ENCODE results near the gene TBX10. TPM values are rescaled to one million over a fixed set of nuclear protein-coding genes. Genes with fewer than 3 reads are reported as not detected.

The TBX10 gene
- total RNA-seq (2021; ENCODE audit: unreplicated experiment) (not detected), Bru-seq, nascent RNA (not detected), BruChase-seq, experiment 1, labeled RNA remaining after a 6-hour chase (not detected), BruChase-seq, experiment 2, labeled RNA remaining after a 2-hour chase (not detected)
- not detected in 2 replicates for polyA plus RNA-seq (2012)
- long read RNA-seq: 0 reads

GRCh38 chr11:67639438-67639859 is at the start of gene TBX10:
Gene TBX10, minus strand, starts transcription at chr11:67639763. Its CDS starts 291 bp downstream, at chr11:67639472.
- no peak within 1 kb of the TSS for H3K4me3 ChIP-seq (replicated peaks in 1 of 2; ENCODE audit: low read depth in 1 of 2, low read length in 2 of 2)
- H3K9ac ChIP-seq (ENCODE audit: low read length): no peak within 1 kb of the TSS
- H4K20me1 ChIP-seq (ENCODE audit: insufficient read depth): no peaks in the 10 kb centered on the region
- no peaks in the 10 kb centered on the region for H3K9me2 ChIP-seq (ENCODE audit: insufficient read depth)
- ATAC-seq (no peak), DNase-seq (ENCODE audit: low read depth, low spot score) (no peak)
- ChIA-PET CTCF (interaction anchor here (3.6 kb wide), 1 partner anchor 9 kb away, joined by 10 read pairs; the partner anchor contains the start of gene NUDT8), POLR2A (no interaction called here), RAD21 (ENCODE audit: low non-redundant PET in 1 of 2, low total read pairs in 2 of 2, uncharacterized antibody in 2 of 2, unreplicated experiment in 2 of 2) (no interaction called here)
- no peaks in the 10 kb centered on the region for H3K27me3 ChIP-seq (ENCODE audit: insufficient read depth, low read length)
- H3K79me2 ChIP-seq (ENCODE audit: insufficient read depth, low read length): no peaks in the 10 kb centered on the region
- no peak within 1 kb of the TSS for H2AFZ ChIP-seq (ENCODE audit: low read depth, low read length, poor library complexity, severe bottlenecking)
- no peaks in the 10 kb centered on the region; a peak in 2 of 4 replicates for H3K9me3 ChIP-seq (ENCODE audit: control insufficient read depth in 1 of 2, insufficient read depth in 1 of 2, low read depth in 1 of 2, low read length in 2 of 2)
- no peaks in the 10 kb centered on the region for H3K36me3 ChIP-seq (ENCODE audit: control insufficient read depth in 1 of 2, insufficient read depth in 2 of 2, low read length in 2 of 2)
- no peak for TF ChIP-seq ELF1 (IDR thresholded peaks at IDR 0.05; ENCODE audit: borderline replicate concordance, low read depth)
- TF ChIP-seq, protein P1, sequence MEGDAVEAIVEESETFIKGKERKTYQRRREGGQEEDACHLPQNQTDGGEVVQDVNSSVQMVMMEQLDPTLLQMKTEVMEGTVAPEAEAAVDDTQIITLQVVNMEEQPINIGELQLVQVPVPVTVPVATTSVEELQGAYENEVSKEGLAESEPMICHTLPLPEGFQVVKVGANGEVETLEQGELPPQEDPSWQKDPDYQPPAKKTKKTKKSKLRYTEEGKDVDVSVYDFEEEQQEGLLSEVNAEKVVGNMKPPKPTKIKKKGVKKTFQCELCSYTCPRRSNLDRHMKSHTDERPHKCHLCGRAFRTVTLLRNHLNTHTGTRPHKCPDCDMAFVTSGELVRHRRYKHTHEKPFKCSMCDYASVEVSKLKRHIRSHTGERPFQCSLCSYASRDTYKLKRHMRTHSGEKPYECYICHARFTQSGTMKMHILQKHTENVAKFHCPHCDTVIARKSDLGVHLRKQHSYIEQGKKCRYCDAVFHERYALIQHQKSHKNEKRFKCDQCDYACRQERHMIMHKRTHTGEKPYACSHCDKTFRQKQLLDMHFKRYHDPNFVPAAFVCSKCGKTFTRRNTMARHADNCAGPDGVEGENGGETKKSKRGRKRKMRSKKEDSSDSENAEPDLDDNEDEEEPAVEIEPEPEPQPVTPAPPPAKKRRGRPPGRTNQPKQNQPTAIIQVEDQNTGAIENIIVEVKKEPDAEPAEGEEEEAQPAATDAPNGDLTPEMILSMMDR (IDR thresholded peaks at IDR 0.05 in 2 of 3, conservative IDR thresholded peaks at IDR 0.05 in 1 of 3; ENCODE audit: borderline replicate concordance in 1 of 3, insufficient read depth in 1 of 3, low read depth in 2 of 3, low read length in 2 of 3): no peak
- intact Hi-C loops (cut with micrococcal nuclease): loop anchor here (10.0 kb wide), 1 partner anchor 75 kb away; no protein-coding TSS in a partner anchor
- H3K4me2 ChIP-seq (ENCODE audit: low read length): no peak within 1 kb of the TSS
- H3K4me1 ChIP-seq (ENCODE audit: control insufficient read depth in 1 of 2, insufficient read depth in 2 of 2, low read length in 2 of 2): no peaks in the 10 kb centered on the region
- no peak within 1 kb of the TSS for H3K27ac ChIP-seq (ENCODE audit: low read depth, low read length)
- no TSS peak for BruUV-seq (replicated peaks)

DNA sequence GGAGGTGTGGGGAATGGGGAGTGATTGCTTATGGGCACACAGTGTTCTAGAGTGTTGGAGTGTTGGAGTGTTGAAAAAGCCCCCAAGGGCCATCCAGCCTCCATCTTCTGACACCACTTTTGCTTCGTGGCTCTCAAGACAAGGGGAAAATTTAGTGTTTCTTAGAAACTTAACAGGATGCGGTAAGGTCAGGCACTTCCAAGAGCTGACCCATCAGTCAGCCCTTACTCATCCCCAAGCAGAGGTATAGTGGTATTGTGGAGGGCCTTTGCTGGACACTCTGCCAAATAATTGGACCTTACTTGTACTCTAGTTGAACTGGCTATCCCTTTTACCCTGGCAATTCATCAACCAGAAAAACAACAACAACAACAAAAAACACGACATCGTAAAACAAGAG is 49.6 kb upstream of the TBX10 start:
- no peaks in the 10 kb centered on the region for H3K79me2 ChIP-seq (ENCODE audit: insufficient read depth, low read length)
- no peaks in the 10 kb centered on the region for H3K9me2 ChIP-seq (ENCODE audit: insufficient read depth)
- CTCF ChIA-PET: no interaction called here
- no peaks in the 10 kb centered on the region for H3K27me3 ChIP-seq (ENCODE audit: insufficient read depth, low read length)
- H3K4me1 ChIP-seq (ENCODE audit: control insufficient read depth in 1 of 2, insufficient read depth in 2 of 2, low read length in 2 of 2): no peaks in the 10 kb centered on the region
- no peaks in the 10 kb centered on the region for H3K36me3 ChIP-seq (ENCODE audit: control insufficient read depth in 1 of 2, insufficient read depth in 2 of 2, low read length in 2 of 2)
- no peak overlapping the region for H3K4me3 ChIP-seq (replicated peaks in 1 of 2; ENCODE audit: low read depth in 1 of 2, low read length in 2 of 2)
- BruUV-seq (replicated peaks): no TSS peak
- H3K4me2 ChIP-seq (ENCODE audit: low read length): no peak overlapping the region
- no peak for DNase-seq (ENCODE audit: low read depth, low spot score)
- peak overlapping the region; percentile 4 for H2AFZ ChIP-seq (ENCODE audit: low read depth, low read length, poor library complexity, severe bottlenecking)
- POLR2A ChIA-PET: interaction anchor here (0.6 kb wide), 1 partner anchor 275 kb away, joined by 3 read pairs; no protein-coding TSS in a partner anchor
- RAD21 ChIA-PET (ENCODE audit: low non-redundant PET in 1 of 2, low total read pairs in 2 of 2, uncharacterized antibody in 2 of 2, unreplicated experiment in 2 of 2): no interaction called here
- no peaks in the 10 kb centered on the region for H4K20me1 ChIP-seq (ENCODE audit: insufficient read depth)
- H3K9me3 ChIP-seq (ENCODE audit: control insufficient read depth in 1 of 2, insufficient read depth in 1 of 2, low read depth in 1 of 2, low read length in 2 of 2): no peaks in the 10 kb centered on the region
- no peak overlapping the region for H3K27ac ChIP-seq (ENCODE audit: low read depth, low read length)
- intact Hi-C loops (cut with micrococcal nuclease): no loop called here
- ATAC-seq: no peak
- H3K9ac ChIP-seq (ENCODE audit: low read length): no peak overlapping the region
- TF ChIP-seq SIN3A (IDR thresholded peaks at IDR 0.05; ENCODE audit: low read depth) (no peak), POLR2A (IDR thresholded peaks at IDR 0.05; ENCODE audit: borderline replicate concordance, extremely low read depth, insufficient read depth, insufficient read length) (no peak), SP1 (IDR thresholded peaks at IDR 0.05; ENCODE audit: low read depth) (no peak), ZFX (IDR thresholded peaks at IDR 0.05) (no peak), RAD21 (IDR thresholded peaks at IDR 0.05; ENCODE audit: low read depth) (no peak), CEBPB (IDR thresholded peaks at IDR 0.05; ENCODE audit: low read depth) (no peak), EGR1 (IDR thresholded peaks at IDR 0.05; ENCODE audit: low read depth) (no peak), CBX3 (IDR thresholded peaks at IDR 0.05; ENCODE audit: low read depth) (no peak), MAX (IDR thresholded peaks at IDR 0.05) (no peak), ELF1 (IDR thresholded peaks at IDR 0.05; ENCODE audit: borderline replicate concordance, low read depth) (no peak), REST (IDR thresholded peaks at IDR 0.05; ENCODE audit: low read depth) (no peak), EZH2phosphoT487 (IDR thresholded peaks at IDR 0.05; ENCODE audit: borderline replicate concordance) (no peak)

All from HCT116 (cell line).